Measurements from ENCODE around the gene ADGRB3.

- TF ChIP-seq CTCF (IDR thresholded peaks at IDR 0.05) (no peak), POLR2A (IDR thresholded peaks at IDR 0.05) (no peak)
Observed at GRCh38 chr6:69398729-69399128, 763.6 kb downstream of the ADGRB3 start.
